T-cell (primary cell): ENCODE data around the gene PXDN. TPM values are rescaled to one million over a fixed set of nuclear protein-coding genes. Genes with fewer than 3 reads are reported as not detected.
"Not testable (repeated sequence)": the region's sequence is repeated elsewhere in the genome, so short reads cannot be mapped to it uniquely, and the experiment has no call there.

ENCODE experiments used
- ATAC-seq, 4 experiments: fragments of 200-7000 bp in 3 of 4; fragments of 150-1000 bp in 1 of 4; cut with Tn5 transposase; replicated peaks in 1 of 4; 1 replicate in 3 of 4; 2 replicates in 1 of 4; pipeline ENCODE4 v1.10.0; 2021; ENCODE audit warnings: moderate library complexity in 3 of 4, mild to moderate bottlenecking in 2 of 4, moderate number of reproducible peaks in 1 of 4
- CTCF ChIA-PET, 2 donors: fragments of 300-600 bp; sonication (Branson Sonifier 250); formaldehyde crosslinking; loops; one replicate each; lab custom pipeline; 2022; ENCODE audit warnings: antibody characterized with exemption in 2 of 2; lab: Charles Lee
- POLR2A ChIA-PET, 2 donors: fragments of 300-600 bp; sonication (Branson Sonifier 250); formaldehyde crosslinking; loops; one replicate each; lab custom pipeline; 2022; ENCODE audit warnings: antibody characterized with exemption in 2 of 2; lab: Charles Lee
- DNase-seq, 35 experiments: peaks; one replicate each; pipeline versions ENCODE4 v3.0.0 to v3.0.0-alpha.2; 2013 to 2023
- H3K27ac ChIP-seq: one replicate; pipeline ENCODE4 v1.5.1; 2013; ENCODE audit warnings: low read length
- H3K27me3 ChIP-seq, 2 experiments: replicated peaks in 1 of 2; 1 replicate in 1 of 2; 2 replicates in 1 of 2; pipeline versions ENCODE4 v1.6.1 to v1.7.0; 2013; ENCODE audit warnings: low read length in 1 of 2, mixed read lengths in 1 of 2; ENCODE audit not compliant: control insufficient read depth in 2 of 2, insufficient read depth in 2 of 2; ENCODE audit errors: extremely low read depth in 1 of 2
- H3K36me3 ChIP-seq, 2 donors: 1 replicate in 1 of 2; 2 replicates in 1 of 2; pipeline versions ENCODE4 v1.6.1 to v1.7.0; 2013; ENCODE audit warnings: low read length in 1 of 2; ENCODE audit not compliant: control insufficient read depth in 2 of 2, insufficient read depth in 1 of 2; ENCODE audit errors: extremely low read depth in 1 of 2
- H3K4me1 ChIP-seq, 2 experiments: 1 replicate in 1 of 2; 2 replicates in 1 of 2; pipeline versions ENCODE4 v1.6.1 to v1.7.0; 2013; ENCODE audit warnings: low read length in 2 of 2, mixed read lengths in 1 of 2; ENCODE audit not compliant: insufficient read depth in 2 of 2, control insufficient read depth in 1 of 2; ENCODE audit errors: extremely low read depth in 1 of 2
- H3K4me3 ChIP-seq, 2 donors: 1 replicate in 1 of 2; 2 replicates in 1 of 2; pipeline versions ENCODE4 v1.5.1 to v1.7.0; 2013; ENCODE audit warnings: mild to moderate bottlenecking in 2 of 2, low read length in 1 of 2, moderate library complexity in 1 of 2; ENCODE audit not compliant: control insufficient read depth in 1 of 2; ENCODE audit errors: extremely low read depth in 1 of 2
- H3K9me3 ChIP-seq: 2 replicates; pipeline ENCODE4 v1.7.0; 2013
- H3K27ac Mint-ChIP-seq, 2 donors: one replicate each; pipeline ENCODE4 v1.8.0; 2020 to 2021; ENCODE audit warnings: mild to moderate bottlenecking in 2 of 2, mixed read lengths in 2 of 2
- H3K27me3 Mint-ChIP-seq, 2 donors: one replicate each; pipeline ENCODE4 v1.8.0; 2021 to 2022; ENCODE audit warnings: mixed read lengths in 2 of 2
- H3K36me3 Mint-ChIP-seq: one replicate; pipeline ENCODE4 v1.8.0; 2021; ENCODE audit warnings: mixed read lengths
- H3K4me1 Mint-ChIP-seq, 3 donors: one replicate each; pipeline ENCODE4 v1.8.0; 2020 to 2022; ENCODE audit warnings: mixed read lengths in 3 of 3, mild to moderate bottlenecking in 1 of 3
- H3K4me3 Mint-ChIP-seq, 3 donors: one replicate each; pipeline ENCODE4 v1.8.0; 2020 to 2022; ENCODE audit warnings: mild to moderate bottlenecking in 3 of 3, mixed read lengths in 3 of 3, moderate library complexity in 3 of 3
- H3K9me3 Mint-ChIP-seq, 3 donors: one replicate each; pipeline ENCODE4 v1.8.0; 2020 to 2022; ENCODE audit warnings: mixed read lengths in 3 of 3
- WGBS: methylation state at CpG from one replicate; pipeline ENCODE4 v1.1.5; 2013; ENCODE audit warnings: missing lambda C conversion rate; ENCODE audit not compliant: insufficient coverage; 5-methylcytosine and 5-hydroxymethylcytosine counted together
- total RNA-seq, 35 experiments: library from RNA in 6 of 35; stranded (reverse) in 6 of 35; fragments of 120-200 nt in 1 of 35; gene quantifications; one replicate each; pipeline versions ENCODE4 v1.2.1 to v1.2.4 and lab custom pipeline; 2013 to 2026

The PXDN gene
- total RNA-seq, 5 donors from 2014 or later (not counting 1 experiment from before 2014, with no cell fraction given) = 0.21 to 5.4 (median 1.3) TPM

- no peaks in the 10 kb centered on the region for H3K9me3 Mint-ChIP-seq
- POLR2A ChIA-PET = interaction anchor here in 1 of 2 donors (0.6 kb wide), 1 partner anchor 8 kb away, joined by 3 read pairs; no protein-coding TSS in a partner anchor
- WGBS = 70% methylated on average over 1 of the region's 1 CpG
- no peaks in the 10 kb centered on the region for H3K36me3 ChIP-seq
- CTCF ChIA-PET = no interaction called here
- ATAC-seq = no peak
- H3K4me1 Mint-ChIP-seq = no peaks in the 10 kb centered on the region
- H3K36me3 Mint-ChIP-seq = no peaks in the 10 kb centered on the region
- no peak overlapping the region for H3K4me3 ChIP-seq
- H3K4me3 Mint-ChIP-seq = no peak overlapping the region
- H3K9me3 ChIP-seq = no peaks in the 10 kb centered on the region
- DNase-seq = no peak
- no peak overlapping the region for H3K27ac Mint-ChIP-seq
- H3K27me3 ChIP-seq = peaks cover 0 to 22% of the 10 kb centered on the region in 2 experiments
- H3K27me3 Mint-ChIP-seq = no peaks in the 10 kb centered on the region
- no peak overlapping the region for H3K27ac ChIP-seq
- H3K4me1 ChIP-seq = no peaks in the 10 kb centered on the region
These were observed 61.0 kb downstream of the PXDN start for GRCh38 chr2:1683297-1683696.

- H3K36me3 ChIP-seq = no peaks in the 10 kb centered on the region
- DNase-seq (no peak), ATAC-seq (no peak)
- no peak overlapping the region for H3K27ac ChIP-seq
- no peaks in the 10 kb centered on the region for H3K9me3 Mint-ChIP-seq
- no peaks in the 10 kb centered on the region for H3K4me1 ChIP-seq
- H3K4me3 ChIP-seq = no peak overlapping the region
- no peak overlapping the region for H3K27ac Mint-ChIP-seq
- H3K4me1 Mint-ChIP-seq = no peaks in the 10 kb centered on the region
- ChIA-PET CTCF (no interaction called here), POLR2A (no interaction called here)
- no peak overlapping the region for H3K4me3 Mint-ChIP-seq
- peaks cover 0 to 30% of the 10 kb centered on the region in 2 experiments for H3K27me3 ChIP-seq
- H3K9me3 ChIP-seq = no peaks in the 10 kb centered on the region
- H3K27me3 Mint-ChIP-seq = no peaks in the 10 kb centered on the region
- H3K36me3 Mint-ChIP-seq = no peaks in the 10 kb centered on the region
These were observed 62.2 kb downstream of the PXDN start for GRCh38 chr2:1682181-1682440.

- no peak overlapping the region for H3K4me3 Mint-ChIP-seq
- H3K36me3 ChIP-seq = no peaks in the 10 kb centered on the region
- no peaks in the 10 kb centered on the region for H3K27me3 Mint-ChIP-seq
- no peak overlapping the region for H3K27ac ChIP-seq
- ATAC-seq = no peak
- no peaks in the 10 kb centered on the region for H3K9me3 Mint-ChIP-seq
- no peaks in the 10 kb centered on the region for H3K4me1 ChIP-seq
- no peak overlapping the region for H3K27ac Mint-ChIP-seq
- H3K4me1 Mint-ChIP-seq = no peaks in the 10 kb centered on the region
- peaks cover 0 to 34% of the 10 kb centered on the region in 2 experiments for H3K27me3 ChIP-seq
- 76% methylated on average over 11 of the region's 20 CpGs for WGBS
- no peaks in the 10 kb centered on the region for H3K9me3 ChIP-seq
- ChIA-PET CTCF (no interaction called here), POLR2A (no interaction called here)
- H3K36me3 Mint-ChIP-seq = no peaks in the 10 kb centered on the region
- H3K4me3 ChIP-seq = no peak overlapping the region
- no peak for DNase-seq
These were observed 62.8 kb downstream of the PXDN start for GRCh38 chr2:1681323-1682180.

GRCh38 chr2:1681017-1681318 is 63.3 kb downstream of the PXDN start:
- Histone ChIP-seq H3K36me3 (no peaks in the 10 kb centered on the region), H3K9me3 (no peaks in the 10 kb centered on the region), H3K27ac (no peak overlapping the region), H3K4me1 (no peaks in the 10 kb centered on the region), H3K4me3 (no peak overlapping the region), H3K27me3 (peaks cover 0 to 36% of the 10 kb centered on the region in 2 experiments)
- DNase-seq (no peak), ATAC-seq (no peak)
- no peaks in the 10 kb centered on the region for H3K27me3 Mint-ChIP-seq
- ChIA-PET CTCF (no interaction called here), POLR2A (no interaction called here)
- H3K27ac Mint-ChIP-seq = no peak overlapping the region
- H3K36me3 Mint-ChIP-seq = no peaks in the 10 kb centered on the region
- H3K9me3 Mint-ChIP-seq = no peaks in the 10 kb centered on the region
- WGBS = 30% methylated on average over 2 of the region's 3 CpGs
- no peaks in the 10 kb centered on the region for H3K4me1 Mint-ChIP-seq
- H3K4me3 Mint-ChIP-seq = no peak overlapping the region

GRCh38 chr2:1680222-1681016 is 63.9 kb downstream of the PXDN start:
- ATAC-seq = no peak
- WGBS = 91% methylated on average over 25 of the region's 33 CpGs

GRCh38 chr2:1679488-1680039 is 64.8 kb downstream of the PXDN start:
- H3K27ac Mint-ChIP-seq, CTCF ChIA-PET, H3K36me3 Mint-ChIP-seq, DNase-seq, H3K9me3 Mint-ChIP-seq, H3K4me1 ChIP-seq, H3K27me3 Mint-ChIP-seq, H3K36me3 ChIP-seq, POLR2A ChIA-PET, H3K4me3 Mint-ChIP-seq, ATAC-seq, H3K27ac ChIP-seq, H3K4me3 ChIP-seq, H3K4me1 Mint-ChIP-seq, H3K9me3 ChIP-seq: not testable (repeated sequence)
- 95% methylated on average over 11 of the region's 11 CpGs for WGBS
- peaks cover 0 to 29% of the 10 kb centered on the region in 2 experiments for H3K27me3 ChIP-seq

More at GRCh38 chr2:1680222-1681016, 63.9 kb downstream of the PXDN start:
- Histone ChIP-seq H3K27ac (no peak overlapping the region), H3K9me3 (no peaks in the 10 kb centered on the region), H3K4me3 (no peak overlapping the region), H3K4me1 (no peaks in the 10 kb centered on the region), H3K27me3 (peaks cover 0 to 35% of the 10 kb centered on the region in 2 experiments), H3K36me3 (no peaks in the 10 kb centered on the region)
- no peak for DNase-seq
- ChIA-PET POLR2A (no interaction called here), CTCF (no interaction called here)
- H3K4me3 Mint-ChIP-seq = no peak overlapping the region
- no peaks in the 10 kb centered on the region for H3K4me1 Mint-ChIP-seq
- H3K27ac Mint-ChIP-seq = no peak overlapping the region
- H3K27me3 Mint-ChIP-seq = no peaks in the 10 kb centered on the region
- H3K36me3 Mint-ChIP-seq = no peaks in the 10 kb centered on the region
- no peaks in the 10 kb centered on the region for H3K9me3 Mint-ChIP-seq
